GM12878 (cell line): ENCODE data around the gene ARAP2. TPM values are rescaled to one million over a fixed set of nuclear protein-coding genes. Genes with fewer than 3 reads are reported as not detected.

ENCODE experiments used
- CTCF ChIP-seq, 3 experiments: IDR thresholded peaks in 2 of 3; conservative IDR thresholded peaks in 1 of 3; 2 replicates each; pipeline ENCODE4 v1.5.1; 2011; ENCODE audit warnings: low read depth in 3 of 3, low read length in 3 of 3, mild to moderate bottlenecking in 3 of 3, control low read depth in 2 of 3, moderate library complexity in 2 of 3, inconsistent platforms in 1 of 3, mixed read lengths in 1 of 3; ENCODE audit not compliant: control insufficient read depth in 2 of 3, insufficient read depth in 1 of 3; ENCODE audit errors: extremely low read depth in 1 of 3
- EP300 ChIP-seq, 2 experiments: fragments of 150-350 bp in 1 of 2; IDR thresholded peaks; 2 replicates each; pipeline ENCODE4 v1.6.1; 2011 to 2012; ENCODE audit warnings: low read depth in 2 of 2, low read length in 2 of 2, borderline replicate concordance in 1 of 2, improper control_type of control experiment in 1 of 2, inconsistent platforms in 1 of 2; ENCODE audit not compliant: control insufficient read depth in 1 of 2
- FOS ChIP-seq: IDR thresholded peaks from 3 replicates; pipeline ENCODE4 v1.6.1; 2011; ENCODE audit warnings: borderline replicate concordance; ENCODE audit not compliant: insufficient read length; ENCODE audit errors: extremely low read depth
- IKZF2 ChIP-seq, 2 experiments: fragments of 450-650 bp; IDR thresholded peaks; 2 replicates each; pipeline ENCODE4 v1.6.1; 2017; ENCODE audit warnings: mild to moderate bottlenecking in 2 of 2, moderate library complexity in 2 of 2
- IRF4 ChIP-seq: IDR thresholded peaks from 2 replicates; pipeline ENCODE4 v1.6.1; 2011; ENCODE audit warnings: low read depth, low read length
- NFYA ChIP-seq: IDR thresholded peaks from 2 replicates; pipeline ENCODE4 v1.6.1; 2011; ENCODE audit warnings: low read depth, mild to moderate bottlenecking, low read length, improper control_type of control experiment, borderline replicate concordance
- PBX3 ChIP-seq: IDR thresholded peaks from 2 replicates; pipeline ENCODE4 v1.6.1; 2011; ENCODE audit warnings: mild to moderate bottlenecking, low read depth, low read length, moderate library complexity; ENCODE audit not compliant: insufficient replicate concordance
- PRDM15 ChIP-seq: fragments of 450-650 bp; formaldehyde crosslinking; IDR thresholded peaks from 2 replicates; pipeline ENCODE4 v1.4.0; 2020; ENCODE audit warnings: mild to moderate bottlenecking, moderate library complexity
- SRF ChIP-seq, 2 experiments: IDR thresholded peaks; 2 replicates each; pipeline ENCODE4 v1.6.1; 2011; ENCODE audit warnings: low read depth in 2 of 2, low read length in 2 of 2, mild to moderate bottlenecking in 1 of 2, moderate library complexity in 1 of 2
- SUPT20H ChIP-seq: IDR thresholded peaks from 2 replicates; pipeline ENCODE4 v1.6.1; 2011; ENCODE audit warnings: low read depth, mild to moderate bottlenecking, low read length, moderate library complexity, borderline replicate concordance; ENCODE audit not compliant: control insufficient read depth
- TCF12 ChIP-seq: IDR thresholded peaks from 2 replicates; pipeline ENCODE4 v1.6.1; 2011; ENCODE audit warnings: low read depth, mild to moderate bottlenecking, low read length
- TCF3 ChIP-seq: IDR thresholded peaks from 2 replicates; pipeline ENCODE4 v1.6.1; 2012; ENCODE audit warnings: low read depth, mild to moderate bottlenecking, low read length, borderline replicate concordance; ENCODE audit not compliant: insufficient read depth
- USF1 ChIP-seq: IDR thresholded peaks from 2 replicates; pipeline ENCODE4 v1.6.1; 2011; ENCODE audit warnings: borderline replicate concordance, low read depth, mild to moderate bottlenecking, moderate library complexity, mixed read lengths, low read length; ENCODE audit not compliant: insufficient read depth; ENCODE audit errors: extremely low read length
- YY1 ChIP-seq: IDR thresholded peaks from 2 replicates; pipeline ENCODE4 v1.6.1; 2011; ENCODE audit warnings: low read depth, mild to moderate bottlenecking, low read length
- ZBTB40 ChIP-seq: fragments of 450-650 bp; IDR thresholded peaks from 2 replicates; pipeline ENCODE4 v1.6.1; 2016; ENCODE audit warnings: mild to moderate bottlenecking, moderate library complexity, borderline replicate concordance
- polyA plus RNA-seq, 11 experiments: library from polyadenylated mRNA; depleted of rRNA in 4 of 11; unstranded in 6 of 11; stranded (reverse) in 5 of 11; fragments of >200 nt; fragmentation: Nextera tagmentation in 4 of 11; fragmentation: Illumina TruSeq in 1 of 11; extraction: Ambion mirVana in 4 of 11; extraction: Trizol in 1 of 11; gene quantifications; 1 replicate in 1 of 11; 2 replicates in 10 of 11; pipeline versions ENCODE4 v1.2.1 to v1.2.3, GENCODE V29; 2011 to 2016; ENCODE audit warnings: inconsistent platforms in 2 of 11, missing spikeins in 2 of 11, low read depth in 1 of 11
- total RNA-seq, 4 experiments: library from RNA; depleted of rRNA in 3 of 4; stranded (reverse); fragments of >200 nt in 3 of 4; fragmentation: Illumina TruSeq in 1 of 4; extraction: Trizol in 1 of 4; gene quantifications; 2 replicates each; pipeline versions ENCODE4 v1.2.1 to v1.2.3, GENCODE V29; 2013 to 2021

Gene ARAP2
- total and polyA plus RNA-seq, 10 of the 15 experiments (the other 5 are each of a cell fraction or from before 2014, with no cell fraction given), result 5.4 to 36.1 (median 12.2) TPM

DNA sequence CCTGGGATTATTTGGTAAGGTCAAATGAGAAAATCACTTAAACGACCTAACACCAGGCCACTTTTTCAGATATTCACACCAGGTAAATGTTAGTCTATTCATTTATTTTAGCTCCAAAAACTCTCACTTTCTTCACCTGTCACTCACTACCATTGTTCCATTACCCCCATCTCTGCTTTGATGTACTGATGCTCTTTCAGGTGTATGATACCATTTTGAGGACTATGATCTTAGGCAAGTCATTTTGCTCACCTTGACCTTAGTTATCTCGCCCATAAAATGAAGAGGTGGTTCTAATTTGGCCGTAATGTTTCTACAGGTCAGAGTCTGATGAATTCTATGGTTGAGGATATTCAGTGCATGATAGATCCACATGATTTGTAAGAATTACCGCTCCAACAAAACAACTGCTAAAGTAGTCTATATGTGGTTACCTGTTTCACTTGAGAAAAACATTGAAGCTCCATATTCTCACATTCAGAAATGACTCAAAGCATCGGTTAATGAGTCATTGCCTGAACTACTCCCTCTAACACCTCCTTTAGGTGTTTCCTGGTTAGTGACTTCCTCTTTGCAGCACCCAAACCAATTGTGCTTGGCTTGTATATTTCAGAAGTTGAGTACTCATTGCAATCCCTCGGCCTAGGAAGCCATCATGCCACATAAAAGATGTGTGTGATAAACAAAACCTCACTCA lies 41.6 kb upstream of the ARAP2 start (continued):
- TF ChIP-seq USF1 (no peak), SUPT20H (no peak), PRDM15 (CRISPR knock-in tag) (no peak), ZBTB40 (no peak), YY1 (peak; percentile 80), TCF12 (peak; percentile 64; the same call in 1 of the 2 replicates), SRF (IDR thresholded peaks at IDR 0.05; ENCODE audit: low read depth in 2 of 2, low read length in 2 of 2) (peak in 1 of 2 experiments; percentile 81; a peak in 2 of 4 replicates), NFYA (no peak), TCF3 (no peak), FOS (no peak), PBX3 (no peak), EP300 (IDR thresholded peaks at IDR 0.05; ENCODE audit: borderline replicate concordance in 1 of 2, control insufficient read depth in 1 of 2, low read depth in 2 of 2, low read length in 2 of 2) (peak; percentile 90 to 98), IRF4 (peak; percentile 98), CTCF (IDR thresholded peaks at IDR 0.05 in 2 of 3, conservative IDR thresholded peaks at IDR 0.05 in 1 of 3; ENCODE audit: control insufficient read depth in 2 of 3, extremely low read depth in 1 of 3, insufficient read depth in 1 of 3, low read depth in 3 of 3, low read length in 3 of 3) (no peak), IKZF2 (IDR thresholded peaks at IDR 0.05) (peak; percentile 99)
